ENCODE data around the gene DTD1.

DNA sequence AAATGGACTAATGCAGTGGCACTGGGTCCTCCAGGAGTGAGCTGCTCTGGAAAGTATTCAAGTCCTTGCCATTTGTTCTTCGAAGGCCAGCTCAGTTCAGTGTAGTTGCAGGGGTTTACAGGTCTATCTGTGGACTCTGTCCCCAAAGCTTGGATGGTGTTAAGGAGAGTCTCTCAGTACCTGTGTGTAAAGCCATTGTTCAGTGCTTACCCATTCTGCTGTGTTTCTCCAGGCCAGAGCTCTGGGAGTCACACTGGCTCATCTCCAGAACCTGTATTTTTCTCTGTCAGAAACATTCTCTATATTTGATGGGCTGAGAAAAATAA lies 66.6 kb downstream of the DTD1 start:
- no peak for TF ChIP-seq EP300 (IDR thresholded peaks at IDR 0.05)
- TF ChIP-seq, protein P1, sequence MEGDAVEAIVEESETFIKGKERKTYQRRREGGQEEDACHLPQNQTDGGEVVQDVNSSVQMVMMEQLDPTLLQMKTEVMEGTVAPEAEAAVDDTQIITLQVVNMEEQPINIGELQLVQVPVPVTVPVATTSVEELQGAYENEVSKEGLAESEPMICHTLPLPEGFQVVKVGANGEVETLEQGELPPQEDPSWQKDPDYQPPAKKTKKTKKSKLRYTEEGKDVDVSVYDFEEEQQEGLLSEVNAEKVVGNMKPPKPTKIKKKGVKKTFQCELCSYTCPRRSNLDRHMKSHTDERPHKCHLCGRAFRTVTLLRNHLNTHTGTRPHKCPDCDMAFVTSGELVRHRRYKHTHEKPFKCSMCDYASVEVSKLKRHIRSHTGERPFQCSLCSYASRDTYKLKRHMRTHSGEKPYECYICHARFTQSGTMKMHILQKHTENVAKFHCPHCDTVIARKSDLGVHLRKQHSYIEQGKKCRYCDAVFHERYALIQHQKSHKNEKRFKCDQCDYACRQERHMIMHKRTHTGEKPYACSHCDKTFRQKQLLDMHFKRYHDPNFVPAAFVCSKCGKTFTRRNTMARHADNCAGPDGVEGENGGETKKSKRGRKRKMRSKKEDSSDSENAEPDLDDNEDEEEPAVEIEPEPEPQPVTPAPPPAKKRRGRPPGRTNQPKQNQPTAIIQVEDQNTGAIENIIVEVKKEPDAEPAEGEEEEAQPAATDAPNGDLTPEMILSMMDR (IDR thresholded peaks at IDR 0.05), result no peak

Measured in upper lobe of left lung (tissue), 4 donors.